Activated T-cell treated with anti-CD3 and anti-CD28 coated beads, Interleukin-2, amount 50 U/mL, for 1 hour (primary cell): ENCODE results near the gene CFH.
"Not testable (repeated sequence)": the region's sequence is repeated elsewhere in the genome, so short reads cannot be mapped to it uniquely, and the experiment has no call there.

ENCODE experiments used
- DNase-seq: peaks from one replicate; pipeline ENCODE4 v3.0.0-alpha.2; 2020

The CFH gene

GRCh38 chr1:196773713-196774112 is 121.9 kb downstream of the CFH start:
- no peak for DNase-seq

GRCh38 chr1:196774175-196774574 is 122.3 kb downstream of the CFH start:
- no peak for DNase-seq

- DNase-seq, result no peak
These were observed 122.8 kb downstream of the CFH start, which contains the start of gene CFHR3 for GRCh38 chr1:196774603-196775002. Gene CFHR3 (plus strand): TSS chr1:196774840. CDS start chr1:196774887, 47 bp downstream.

GRCh38 chr1:196777603-196778002 is 125.8 kb downstream of the CFH start:
- no peak for DNase-seq

GRCh38 chr1:196779093-196779492 is 127.2 kb downstream of the CFH start:
- no peak for DNase-seq

- not testable (repeated sequence) for DNase-seq
These were observed 139.4 kb downstream of the CFH start for GRCh38 chr1:196791252-196791651.

GRCh38 chr1:196794103-196794502 is 142.3 kb downstream of the CFH start:
- not testable (repeated sequence) for DNase-seq
